ENCODE measurements around the gene RHCG. TPM values are rescaled to one million over a fixed set of nuclear protein-coding genes. Genes with fewer than 3 reads are reported as not detected.

RHCG gene
- total RNA-seq, 1 donor from 2014 or later, result not detected

DNA sequence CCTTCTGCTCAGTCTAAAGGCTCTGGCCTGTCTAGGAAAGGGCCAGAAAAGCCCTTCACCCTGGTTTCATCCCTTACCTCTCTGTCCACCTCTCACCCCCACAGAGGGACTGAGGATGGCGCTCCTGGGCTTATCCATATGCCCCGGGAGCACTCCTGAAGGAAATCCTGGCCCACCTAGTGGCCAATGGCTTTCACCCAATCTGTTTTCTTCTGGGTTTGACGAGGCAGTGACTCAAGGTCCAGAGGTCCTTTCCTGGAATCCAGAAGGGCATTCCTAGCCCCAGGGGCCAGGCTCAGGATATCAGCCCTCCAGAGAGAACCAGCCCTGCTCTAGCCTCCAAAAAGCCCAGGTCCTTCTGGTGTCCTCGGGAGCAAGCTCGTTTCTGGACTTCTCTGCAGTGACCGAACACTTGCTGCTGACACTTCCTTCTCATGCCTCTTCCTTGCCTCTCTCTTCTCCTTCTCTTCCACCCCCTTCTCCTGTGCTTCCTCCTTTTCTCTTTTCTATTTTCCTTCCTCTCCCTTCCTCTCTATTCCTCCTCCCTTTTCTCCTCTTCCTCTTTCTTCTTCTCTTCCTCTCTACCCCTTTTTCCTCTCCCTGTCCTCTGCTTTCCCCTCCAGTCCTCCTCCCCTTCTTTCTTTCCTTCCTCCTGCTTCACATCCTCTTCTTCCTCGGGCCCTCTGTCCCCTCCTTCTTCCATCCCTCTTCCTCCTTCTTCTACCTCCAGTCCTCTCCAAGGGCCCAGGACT lies 59.6 kb downstream of the RHCG start:
- H3K4me3 Mint-ChIP-seq (ENCODE audit: unreplicated experiment), result no peak overlapping the region
- no peak for DNase-seq (ENCODE audit: low spot score)
- no peaks in the 10 kb centered on the region for H3K9me3 Mint-ChIP-seq (ENCODE audit: unreplicated experiment)
- no peak for TF ChIP-seq CTCF (IDR thresholded peaks at IDR 0.05; ENCODE audit: unreplicated experiment)
- H3K4me1 Mint-ChIP-seq (ENCODE audit: unreplicated experiment), result peaks cover 15% of the 10 kb centered on the region
- no peak overlapping the region for H3K27ac Mint-ChIP-seq (ENCODE audit: unreplicated experiment)
- H3K27me3 Mint-ChIP-seq (ENCODE audit: unreplicated experiment), result peaks cover 15% of the 10 kb centered on the region
- peaks cover 3% of the 10 kb centered on the region for H3K36me3 Mint-ChIP-seq (ENCODE audit: low read depth, unreplicated experiment)

DNA sequence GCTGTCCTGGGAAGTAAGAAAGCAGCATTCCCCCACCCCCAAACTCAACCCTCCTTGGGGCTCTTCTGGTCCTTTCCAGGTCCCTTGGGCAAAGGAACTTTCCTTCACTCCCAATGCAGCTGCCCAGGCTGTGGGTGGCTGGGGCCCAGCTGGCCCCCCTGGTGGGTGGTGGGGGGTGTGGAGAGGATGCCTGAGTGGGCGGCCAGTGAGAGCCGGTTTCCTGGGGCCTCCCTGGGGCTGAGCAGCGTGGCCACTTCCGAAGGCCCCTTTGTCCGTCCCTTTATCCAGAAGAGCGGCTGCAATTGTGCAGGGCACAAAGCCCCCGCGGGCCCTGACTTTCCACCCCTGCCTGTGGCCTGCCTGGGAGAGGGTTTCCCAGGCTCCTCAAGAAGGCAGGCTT lies 61.0 kb downstream of the RHCG start:
- H3K4me1 Mint-ChIP-seq (ENCODE audit: unreplicated experiment), result peaks cover 12% of the 10 kb centered on the region
- H3K9me3 Mint-ChIP-seq (ENCODE audit: unreplicated experiment), result no peaks in the 10 kb centered on the region
- H3K36me3 Mint-ChIP-seq (ENCODE audit: low read depth, unreplicated experiment), result no peaks in the 10 kb centered on the region
- H3K27ac Mint-ChIP-seq (ENCODE audit: unreplicated experiment), result no peak overlapping the region
- H3K4me3 Mint-ChIP-seq (ENCODE audit: unreplicated experiment), result no peak overlapping the region
- peaks cover 11% of the 10 kb centered on the region for H3K27me3 Mint-ChIP-seq (ENCODE audit: unreplicated experiment)
- no peak for TF ChIP-seq CTCF (IDR thresholded peaks at IDR 0.05; ENCODE audit: unreplicated experiment)
- no peak for DNase-seq (ENCODE audit: low spot score)

DNA sequence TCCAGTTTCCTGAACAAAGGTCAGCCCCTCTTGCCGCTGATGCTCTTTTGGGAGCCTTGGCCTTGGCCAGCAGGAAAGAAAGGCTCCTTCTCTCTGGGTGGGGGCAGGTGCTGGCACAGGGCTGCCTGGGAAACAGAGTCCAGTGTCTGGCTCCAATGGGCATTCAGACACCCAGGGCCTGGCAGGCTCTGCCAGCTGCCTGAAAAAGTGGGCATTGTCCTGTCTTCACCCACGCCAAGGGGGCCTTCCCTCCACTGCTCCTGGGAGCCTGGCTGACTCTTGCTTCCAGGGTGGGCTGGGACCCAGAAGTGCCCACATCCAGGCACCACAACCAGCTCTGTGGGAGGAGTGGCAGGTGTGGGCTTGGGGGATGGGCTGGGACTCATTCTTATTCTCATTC lies 62.7 kb downstream of the RHCG start:
- Mint-ChIP-seq H3K9me3 (ENCODE audit: unreplicated experiment) (no peaks in the 10 kb centered on the region), H3K4me3 (ENCODE audit: unreplicated experiment) (no peak overlapping the region), H3K4me1 (ENCODE audit: unreplicated experiment) (peaks cover 12% of the 10 kb centered on the region), H3K27me3 (ENCODE audit: unreplicated experiment) (peaks cover 13% of the 10 kb centered on the region), H3K36me3 (ENCODE audit: low read depth, unreplicated experiment) (no peaks in the 10 kb centered on the region), H3K27ac (ENCODE audit: unreplicated experiment) (no peak overlapping the region)
- no peak for DNase-seq (ENCODE audit: low spot score)
- no peak for TF ChIP-seq CTCF (IDR thresholded peaks at IDR 0.05; ENCODE audit: unreplicated experiment)

GRCh38 chr15:89430530-89431341 lies 65.6 kb downstream of the RHCG start:
- H3K27ac Mint-ChIP-seq (ENCODE audit: unreplicated experiment), result no peak overlapping the region
- H3K27me3 Mint-ChIP-seq (ENCODE audit: unreplicated experiment), result peaks cover 6% of the 10 kb centered on the region
- DNase-seq (ENCODE audit: low spot score), result peak; percentile 98
- TF ChIP-seq CTCF (IDR thresholded peaks at IDR 0.05; ENCODE audit: unreplicated experiment), result peak; percentile 100
- no peaks in the 10 kb centered on the region for H3K36me3 Mint-ChIP-seq (ENCODE audit: low read depth, unreplicated experiment)
- H3K4me3 Mint-ChIP-seq (ENCODE audit: unreplicated experiment), result peak overlapping the region; percentile 17
- H3K4me1 Mint-ChIP-seq (ENCODE audit: unreplicated experiment), result peaks cover 8% of the 10 kb centered on the region
- no peaks in the 10 kb centered on the region for H3K9me3 Mint-ChIP-seq (ENCODE audit: unreplicated experiment)

GRCh38 chr15:89429986-89430385 lies 66.4 kb downstream of the RHCG start:
- Mint-ChIP-seq H3K27me3 (ENCODE audit: unreplicated experiment) (peaks cover 6% of the 10 kb centered on the region), H3K27ac (ENCODE audit: unreplicated experiment) (no peak overlapping the region), H3K4me3 (ENCODE audit: unreplicated experiment) (no peak overlapping the region), H3K9me3 (ENCODE audit: unreplicated experiment) (no peaks in the 10 kb centered on the region), H3K4me1 (ENCODE audit: unreplicated experiment) (peaks cover 6% of the 10 kb centered on the region), H3K36me3 (ENCODE audit: low read depth, unreplicated experiment) (no peaks in the 10 kb centered on the region)
- DNase-seq (ENCODE audit: low spot score), result no peak
- no peak for TF ChIP-seq CTCF (IDR thresholded peaks at IDR 0.05; ENCODE audit: unreplicated experiment)
